Activated B cell treated with CpG ODN at 0.5 μM for 24 hours (primary cell): ENCODE data around the gene TATDN2. TPM values are rescaled to one million over a fixed set of nuclear protein-coding genes. Genes with fewer than 3 reads are reported as not detected.

ENCODE experiments used
- ATAC-seq: fragments of 200-7000 bp; cut with Tn5 transposase; one replicate; pipeline ENCODE4 v1.10.0; 2021; ENCODE audit warnings: low read depth, mild to moderate bottlenecking, moderate library complexity
- CTCF ChIA-PET: fragments of 350-600 bp; sonication (Branson Sonifier 250); formaldehyde crosslinking; loops from one replicate; lab custom pipeline; 2021; ENCODE audit warnings: antibody characterized with exemption; lab: Charles Lee
- POLR2A ChIA-PET: fragments of 350-600 bp; sonication (Branson Sonifier 250); formaldehyde crosslinking; loops from one replicate; lab custom pipeline; 2021; ENCODE audit warnings: antibody characterized with exemption; lab: Charles Lee
- DNase-seq: peaks from one replicate; pipeline ENCODE4 v3.0.0; 2022
- H3K27ac Mint-ChIP-seq: one replicate; pipeline ENCODE4 v1.8.0; 2020; ENCODE audit warnings: mixed read lengths
- H3K27me3 Mint-ChIP-seq: one replicate; pipeline ENCODE4 v1.8.0; 2021; ENCODE audit warnings: mixed read lengths
- H3K36me3 Mint-ChIP-seq: one replicate; pipeline ENCODE4 v1.8.0; 2021; ENCODE audit warnings: low read depth, mixed read lengths
- H3K4me1 Mint-ChIP-seq: one replicate; pipeline ENCODE4 v1.8.0; 2021; ENCODE audit warnings: mixed read lengths
- H3K4me3 Mint-ChIP-seq: one replicate; pipeline ENCODE4 v1.8.0; 2020; ENCODE audit warnings: mild to moderate bottlenecking, mixed read lengths
- H3K9me3 Mint-ChIP-seq: one replicate; pipeline ENCODE4 v1.8.0; 2020; ENCODE audit warnings: mixed read lengths
- CTCF ChIP-seq: fragments of 200-600 bp; IDR thresholded peaks from one replicate; pipeline ENCODE4 v1.8.0; 2022; ENCODE audit warnings: antibody characterized with exemption, mild to moderate bottlenecking
- intact Hi-C: fragments of 100-400 bp; cut with micrococcal nuclease; formaldehyde crosslinking; loops from one replicate; pipeline ENCODE4 v1.15.1; 2024
- total RNA-seq: library from RNA; stranded (reverse); gene quantifications from 2 replicates; pipeline ENCODE4 v1.2.3, GENCODE V29; 2022

TATDN2 gene
- total RNA-seq, 1 donor from 2014 or later, result 55.6 TPM

GRCh38 chr3:10312391-10312790 lies 64.1 kb downstream of the TATDN2 start:
- Mint-ChIP-seq H3K4me1 (peaks cover 1% of the 10 kb centered on the region), H3K27me3 (no peaks in the 10 kb centered on the region), H3K9me3 (no peaks in the 10 kb centered on the region), H3K36me3 (peaks cover 86% of the 10 kb centered on the region), H3K4me3 (no peak overlapping the region), H3K27ac (no peak overlapping the region)
- ATAC-seq, result no peak
- no peak for TF ChIP-seq CTCF
- ChIA-PET POLR2A (no interaction called here), CTCF (no interaction called here)
- no peak for DNase-seq
- intact Hi-C loops, result no loop called here

GRCh38 chr3:10312861-10313260 lies 64.6 kb downstream of the TATDN2 start:
- no peak overlapping the region for H3K4me3 Mint-ChIP-seq
- DNase-seq (no peak), ATAC-seq (no peak)
- ChIA-PET POLR2A (no interaction called here), CTCF (no interaction called here)
- no peak for TF ChIP-seq CTCF
- H3K27me3 Mint-ChIP-seq, result no peaks in the 10 kb centered on the region
- H3K36me3 Mint-ChIP-seq, result peaks cover 87% of the 10 kb centered on the region
- H3K27ac Mint-ChIP-seq, result no peak overlapping the region
- H3K4me1 Mint-ChIP-seq, result peaks cover 5% of the 10 kb centered on the region
- intact Hi-C loops, result no loop called here
- H3K9me3 Mint-ChIP-seq, result no peaks in the 10 kb centered on the region

- intact Hi-C loops, result no loop called here
- Mint-ChIP-seq H3K36me3 (peaks cover 84% of the 10 kb centered on the region), H3K27ac (no peak overlapping the region), H3K4me3 (no peak overlapping the region), H3K4me1 (peaks cover 25% of the 10 kb centered on the region), H3K9me3 (no peaks in the 10 kb centered on the region), H3K27me3 (no peaks in the 10 kb centered on the region)
- TF ChIP-seq CTCF, result no peak
- ChIA-PET POLR2A (interaction anchor here (0.9 kb wide), 1 partner anchor 25 kb away, joined by 3 read pairs; no protein-coding TSS in a partner anchor), CTCF (no interaction called here)
- ATAC-seq (no peak), DNase-seq (no peak)
These were observed 66.8 kb downstream of the TATDN2 start for GRCh38 chr3:10315101-10315500.

GRCh38 chr3:10315771-10316344 lies 67.6 kb downstream of the TATDN2 start:
- peaks cover 29% of the 10 kb centered on the region for H3K4me1 Mint-ChIP-seq
- no peak overlapping the region for H3K27ac Mint-ChIP-seq
- ATAC-seq (no peak), DNase-seq (no peak)
- POLR2A ChIA-PET, result interaction anchor here (0.9 kb wide), 1 partner anchor 26 kb away, joined by 3 read pairs; no protein-coding TSS in a partner anchor
- no peak for TF ChIP-seq CTCF
- intact Hi-C loops, result no loop called here
- no peaks in the 10 kb centered on the region for H3K27me3 Mint-ChIP-seq
- H3K4me3 Mint-ChIP-seq, result no peak overlapping the region
- CTCF ChIA-PET, result no interaction called here
- no peaks in the 10 kb centered on the region for H3K9me3 Mint-ChIP-seq
- peaks cover 76% of the 10 kb centered on the region for H3K36me3 Mint-ChIP-seq

- ChIA-PET CTCF (no interaction called here), POLR2A (no interaction called here)
- Mint-ChIP-seq H3K27ac (no peak overlapping the region), H3K4me3 (no peak overlapping the region), H3K27me3 (no peaks in the 10 kb centered on the region), H3K4me1 (peaks cover 32% of the 10 kb centered on the region), H3K36me3 (peaks cover 62% of the 10 kb centered on the region), H3K9me3 (no peaks in the 10 kb centered on the region)
- intact Hi-C loops, result no loop called here
- ATAC-seq (no peak), DNase-seq (no peak)
- TF ChIP-seq CTCF, result no peak
These were observed 69.2 kb downstream of the TATDN2 start for GRCh38 chr3:10317311-10317960.
